OCI-LY7 (cell line): ENCODE data around the gene USP46.

Source experiments
- EZH2phosphoT487 ChIP-seq: fragments of 200-600 bp; sonication (generic); IDR thresholded peaks from 2 replicates; pipeline ENCODE4 v1.6.1; 2018; ENCODE audit warnings: low read depth, borderline replicate concordance, mild to moderate bottlenecking, mixed run types, antibody characterized with exemption, low read length, moderate library complexity, mixed read lengths
- TF ChIP-seq, protein P1 (sequence below): fragments of 200-600 bp; sonication (generic); conservative IDR thresholded peaks from 2 replicates; pipeline ENCODE4 v1.5.1; 2014; ENCODE audit warnings: mild to moderate bottlenecking, antibody characterized with exemption, low read length, moderate library complexity, mixed read lengths

DNA sequence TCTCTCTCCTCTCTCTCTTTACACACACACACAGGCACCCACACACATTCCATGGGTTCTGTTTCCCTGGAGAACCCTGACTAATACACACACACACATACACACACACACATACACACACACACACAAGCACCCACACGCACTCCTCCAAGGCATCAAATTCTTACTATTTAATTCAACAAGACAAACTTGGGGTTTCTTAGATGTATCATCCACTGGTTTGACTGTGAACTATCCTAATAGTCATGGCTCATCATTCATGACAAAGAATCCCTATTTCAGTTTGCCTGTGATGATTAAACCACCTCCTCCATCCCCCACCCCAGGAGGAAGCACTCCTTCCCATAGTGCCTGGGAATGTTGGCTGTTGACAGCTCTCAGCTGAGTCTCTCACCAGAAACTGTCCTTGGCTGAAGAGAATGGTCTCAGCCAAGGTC, 98.2 kb downstream of the USP46 start:
- TF ChIP-seq, protein P1, sequence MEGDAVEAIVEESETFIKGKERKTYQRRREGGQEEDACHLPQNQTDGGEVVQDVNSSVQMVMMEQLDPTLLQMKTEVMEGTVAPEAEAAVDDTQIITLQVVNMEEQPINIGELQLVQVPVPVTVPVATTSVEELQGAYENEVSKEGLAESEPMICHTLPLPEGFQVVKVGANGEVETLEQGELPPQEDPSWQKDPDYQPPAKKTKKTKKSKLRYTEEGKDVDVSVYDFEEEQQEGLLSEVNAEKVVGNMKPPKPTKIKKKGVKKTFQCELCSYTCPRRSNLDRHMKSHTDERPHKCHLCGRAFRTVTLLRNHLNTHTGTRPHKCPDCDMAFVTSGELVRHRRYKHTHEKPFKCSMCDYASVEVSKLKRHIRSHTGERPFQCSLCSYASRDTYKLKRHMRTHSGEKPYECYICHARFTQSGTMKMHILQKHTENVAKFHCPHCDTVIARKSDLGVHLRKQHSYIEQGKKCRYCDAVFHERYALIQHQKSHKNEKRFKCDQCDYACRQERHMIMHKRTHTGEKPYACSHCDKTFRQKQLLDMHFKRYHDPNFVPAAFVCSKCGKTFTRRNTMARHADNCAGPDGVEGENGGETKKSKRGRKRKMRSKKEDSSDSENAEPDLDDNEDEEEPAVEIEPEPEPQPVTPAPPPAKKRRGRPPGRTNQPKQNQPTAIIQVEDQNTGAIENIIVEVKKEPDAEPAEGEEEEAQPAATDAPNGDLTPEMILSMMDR, result no peak
- no peak for TF ChIP-seq EZH2phosphoT487
